Liver (tissue), 9 donors: ENCODE measurements around the gene FBN1. TPM values are rescaled to one million over a fixed set of nuclear protein-coding genes. Genes with fewer than 3 reads are reported as not detected.

Experiments
- DNase-seq: peaks from one replicate; pipeline ENCODE4 v3.0.0-alpha.2; 2017; ENCODE audit warnings: low spot score
- H3K27ac ChIP-seq, 2 donors: one replicate each; pipeline ENCODE4 v1.7.0; 2013; ENCODE audit warnings: inconsistent platforms in 2 of 2, low read length in 2 of 2, control low read depth in 1 of 2, low read depth in 1 of 2, mild to moderate bottlenecking in 1 of 2
- H3K27me3 ChIP-seq, 4 donors: one replicate each; pipeline versions ENCODE4 v1.6.1 to v1.7.0; 2013; ENCODE audit warnings: low read length in 3 of 4, inconsistent platforms in 1 of 4, mild to moderate bottlenecking in 1 of 4, moderate library complexity in 1 of 4; ENCODE audit not compliant: control insufficient read depth in 4 of 4, insufficient read depth in 4 of 4
- H3K36me3 ChIP-seq, 4 donors: one replicate each; pipeline versions ENCODE4 v1.6.1 to v1.7.0; 2013; ENCODE audit warnings: low read length in 3 of 4, mild to moderate bottlenecking in 3 of 4, low read depth in 1 of 4, moderate library complexity in 1 of 4; ENCODE audit not compliant: control insufficient read depth in 4 of 4, insufficient read depth in 3 of 4
- H3K4me1 ChIP-seq, 4 donors: one replicate each; pipeline versions ENCODE4 v1.6.1 to v1.7.0; 2013; ENCODE audit warnings: low read length in 3 of 4, mild to moderate bottlenecking in 3 of 4, moderate library complexity in 1 of 4; ENCODE audit not compliant: control insufficient read depth in 4 of 4, insufficient read depth in 4 of 4
- H3K4me3 ChIP-seq, 3 donors: one replicate each; pipeline versions ENCODE4 v1.6.1 to v1.7.0; 2013; ENCODE audit warnings: low read length in 3 of 3, control low read depth in 1 of 3, low read depth in 1 of 3, mild to moderate bottlenecking in 1 of 3
- H3K9ac ChIP-seq, 2 donors: one replicate each; pipeline ENCODE4 v1.7.0; 2013; ENCODE audit warnings: low read length in 2 of 2, mild to moderate bottlenecking in 2 of 2, moderate library complexity in 2 of 2, control low read depth in 1 of 2, low read depth in 1 of 2
- H3K9me3 ChIP-seq, 4 donors: one replicate each; pipeline versions ENCODE4 v1.6.1 to v1.7.0; 2013; ENCODE audit warnings: low read length in 3 of 4; ENCODE audit not compliant: control insufficient read depth in 4 of 4
- GABPA ChIP-seq, 2 donors: IDR thresholded peaks in 1 of 2; conservative IDR thresholded peaks in 1 of 2; 2 replicates each; pipeline ENCODE4 v1.6.1; 2016; ENCODE audit warnings: antibody characterized with exemption in 2 of 2, mild to moderate bottlenecking in 1 of 2, moderate library complexity in 1 of 2
- HNF4A ChIP-seq, 2 donors: conservative IDR thresholded peaks; 2 replicates each; pipeline ENCODE4 v1.6.1; 2016; ENCODE audit warnings: antibody characterized with exemption in 2 of 2, mild to moderate bottlenecking in 2 of 2
- NR2F2 ChIP-seq: IDR thresholded peaks from 2 replicates; pipeline ENCODE4 v1.6.1; 2016; ENCODE audit warnings: antibody characterized with exemption
- RAD21 ChIP-seq, 2 donors: IDR thresholded peaks; 2 replicates each; pipeline ENCODE4 v1.6.1; 2016; ENCODE audit warnings: antibody characterized with exemption in 2 of 2, mild to moderate bottlenecking in 2 of 2
- SP1 ChIP-seq: IDR thresholded peaks from 2 replicates; pipeline ENCODE4 v1.6.1; 2018; ENCODE audit warnings: antibody characterized with exemption, mild to moderate bottlenecking
- WGBS: extraction: QIAGEN DNeasy Blood & Tissue Kit; methylation state at CpG from one replicate; pipeline ENCODE4 v1.1.7; 2013; 5-methylcytosine and 5-hydroxymethylcytosine counted together
- polyA plus RNA-seq, 2 donors: library from polyadenylated mRNA; stranded (reverse) in 1 of 2; unstranded in 1 of 2; fragments of 200-250 nt in 1 of 2; fragments of >200 nt in 1 of 2; fragmentation: Nextera tagmentation in 1 of 2; extraction: Ambion mirVana in 1 of 2; gene quantifications; one replicate each; pipeline versions ENCODE4 v1.2.1 to v1.2.3, GENCODE V29; 2013 to 2015
- total RNA-seq, 2 donors: library from RNA; depleted of rRNA; stranded (reverse); fragments of >200 nt; gene quantifications; one replicate each; pipeline ENCODE4 v1.2.3, GENCODE V29; 2014
- TF ChIP-seq, protein P1 (sequence below): IDR thresholded peaks from 2 replicates; pipeline ENCODE4 v1.6.1; 2016; ENCODE audit warnings: antibody characterized with exemption, mild to moderate bottlenecking
- TF ChIP-seq, protein P2 (sequence below): fragments of 150-350 bp; IDR thresholded peaks from 2 replicates; pipeline ENCODE4 v1.5.1; 2017; ENCODE audit warnings: improper control_type of control experiment, low read depth, low read length; ENCODE audit not compliant: missing input control
- TF ChIP-seq, protein P3 (sequence below): IDR thresholded peaks from 2 replicates; pipeline ENCODE4 v1.6.1; 2016; ENCODE audit warnings: antibody characterized with exemption
- donor health status: healthy.
- donor health status: healthy.
- donor health status: healthy.
- donor health status: healthy.
- donor health status: healthy.

The FBN1 gene
- total and polyA plus RNA-seq, 4 donors, result 1.3 to 20.1 (median 12.4) TPM

DNA sequence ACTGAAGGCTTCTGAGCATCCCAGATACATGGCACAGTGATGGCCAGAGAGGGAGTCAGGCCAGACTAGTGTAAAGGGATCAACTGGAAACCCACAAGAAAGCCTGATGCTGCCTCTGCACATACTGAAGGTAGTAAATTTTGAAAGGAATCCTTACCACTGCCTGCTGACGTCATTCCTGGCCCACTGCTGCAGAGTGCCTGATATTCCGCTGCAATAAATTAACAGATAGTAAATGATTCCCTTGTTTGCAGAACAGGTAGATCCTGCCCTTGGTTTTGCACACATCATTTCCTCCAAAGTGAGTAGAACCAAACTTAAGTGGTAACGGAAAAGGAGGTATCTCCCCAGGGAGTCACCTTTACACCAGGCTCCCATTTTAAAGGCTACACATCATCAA lies 146.7 kb downstream of the FBN1 start:
- no peak overlapping the region for H3K27ac ChIP-seq
- DNase-seq, result no peak
- no peaks in the 10 kb centered on the region for H3K27me3 ChIP-seq
- no peaks in the 10 kb centered on the region for H3K36me3 ChIP-seq
- no peaks in the 10 kb centered on the region for H3K9me3 ChIP-seq
- WGBS, result 90% methylated on average over 3 of the region's 3 CpGs
- no peaks in the 10 kb centered on the region for H3K4me1 ChIP-seq
- no peak overlapping the region for H3K9ac ChIP-seq
- TF ChIP-seq, protein P1, sequence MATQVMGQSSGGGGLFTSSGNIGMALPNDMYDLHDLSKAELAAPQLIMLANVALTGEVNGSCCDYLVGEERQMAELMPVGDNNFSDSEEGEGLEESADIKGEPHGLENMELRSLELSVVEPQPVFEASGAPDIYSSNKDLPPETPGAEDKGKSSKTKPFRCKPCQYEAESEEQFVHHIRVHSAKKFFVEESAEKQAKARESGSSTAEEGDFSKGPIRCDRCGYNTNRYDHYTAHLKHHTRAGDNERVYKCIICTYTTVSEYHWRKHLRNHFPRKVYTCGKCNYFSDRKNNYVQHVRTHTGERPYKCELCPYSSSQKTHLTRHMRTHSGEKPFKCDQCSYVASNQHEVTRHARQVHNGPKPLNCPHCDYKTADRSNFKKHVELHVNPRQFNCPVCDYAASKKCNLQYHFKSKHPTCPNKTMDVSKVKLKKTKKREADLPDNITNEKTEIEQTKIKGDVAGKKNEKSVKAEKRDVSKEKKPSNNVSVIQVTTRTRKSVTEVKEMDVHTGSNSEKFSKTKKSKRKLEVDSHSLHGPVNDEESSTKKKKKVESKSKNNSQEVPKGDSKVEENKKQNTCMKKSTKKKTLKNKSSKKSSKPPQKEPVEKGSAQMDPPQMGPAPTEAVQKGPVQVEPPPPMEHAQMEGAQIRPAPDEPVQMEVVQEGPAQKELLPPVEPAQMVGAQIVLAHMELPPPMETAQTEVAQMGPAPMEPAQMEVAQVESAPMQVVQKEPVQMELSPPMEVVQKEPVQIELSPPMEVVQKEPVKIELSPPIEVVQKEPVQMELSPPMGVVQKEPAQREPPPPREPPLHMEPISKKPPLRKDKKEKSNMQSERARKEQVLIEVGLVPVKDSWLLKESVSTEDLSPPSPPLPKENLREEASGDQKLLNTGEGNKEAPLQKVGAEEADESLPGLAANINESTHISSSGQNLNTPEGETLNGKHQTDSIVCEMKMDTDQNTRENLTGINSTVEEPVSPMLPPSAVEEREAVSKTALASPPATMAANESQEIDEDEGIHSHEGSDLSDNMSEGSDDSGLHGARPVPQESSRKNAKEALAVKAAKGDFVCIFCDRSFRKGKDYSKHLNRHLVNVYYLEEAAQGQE, result no peak
- H3K4me3 ChIP-seq, result no peak overlapping the region

DNA sequence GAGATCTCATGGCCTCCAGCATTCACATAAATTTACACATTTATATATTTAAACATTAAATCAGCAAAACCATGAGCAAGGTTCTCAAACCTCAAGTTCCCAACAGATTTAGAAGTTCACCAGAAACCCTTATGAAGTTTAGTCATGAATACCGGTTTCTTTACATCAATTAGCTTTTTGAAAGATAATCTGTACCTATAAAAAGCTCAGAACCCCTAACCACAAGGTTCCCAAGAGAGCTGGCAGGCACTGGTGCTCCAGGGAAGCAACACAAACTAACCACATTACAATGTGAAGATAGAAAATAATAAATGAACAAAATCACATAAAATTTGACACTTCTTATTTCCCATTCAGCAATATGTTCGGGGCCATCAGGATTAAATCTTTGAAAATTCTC lies 150.9 kb downstream of the FBN1 start:
- 87% methylated on average over 2 of the region's 2 CpGs for WGBS

More for the DNA sequence above, 150.9 kb downstream of the FBN1 start:
- DNase-seq, result no peak
- no peaks in the 10 kb centered on the region for H3K4me1 ChIP-seq
- TF ChIP-seq GABPA (IDR thresholded peaks at IDR 0.05 in 1 of 2, conservative IDR thresholded peaks at IDR 0.05 in 1 of 2) (no peak), HNF4A (conservative IDR thresholded peaks at IDR 0.05) (no peak), RAD21 (IDR thresholded peaks at IDR 0.05) (no peak), NR2F2 (no peak), SP1 (no peak)
- TF ChIP-seq, protein P1, result no peak
- TF ChIP-seq, protein P2, sequence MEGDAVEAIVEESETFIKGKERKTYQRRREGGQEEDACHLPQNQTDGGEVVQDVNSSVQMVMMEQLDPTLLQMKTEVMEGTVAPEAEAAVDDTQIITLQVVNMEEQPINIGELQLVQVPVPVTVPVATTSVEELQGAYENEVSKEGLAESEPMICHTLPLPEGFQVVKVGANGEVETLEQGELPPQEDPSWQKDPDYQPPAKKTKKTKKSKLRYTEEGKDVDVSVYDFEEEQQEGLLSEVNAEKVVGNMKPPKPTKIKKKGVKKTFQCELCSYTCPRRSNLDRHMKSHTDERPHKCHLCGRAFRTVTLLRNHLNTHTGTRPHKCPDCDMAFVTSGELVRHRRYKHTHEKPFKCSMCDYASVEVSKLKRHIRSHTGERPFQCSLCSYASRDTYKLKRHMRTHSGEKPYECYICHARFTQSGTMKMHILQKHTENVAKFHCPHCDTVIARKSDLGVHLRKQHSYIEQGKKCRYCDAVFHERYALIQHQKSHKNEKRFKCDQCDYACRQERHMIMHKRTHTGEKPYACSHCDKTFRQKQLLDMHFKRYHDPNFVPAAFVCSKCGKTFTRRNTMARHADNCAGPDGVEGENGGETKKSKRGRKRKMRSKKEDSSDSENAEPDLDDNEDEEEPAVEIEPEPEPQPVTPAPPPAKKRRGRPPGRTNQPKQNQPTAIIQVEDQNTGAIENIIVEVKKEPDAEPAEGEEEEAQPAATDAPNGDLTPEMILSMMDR, result no peak
- TF ChIP-seq, protein P3, sequence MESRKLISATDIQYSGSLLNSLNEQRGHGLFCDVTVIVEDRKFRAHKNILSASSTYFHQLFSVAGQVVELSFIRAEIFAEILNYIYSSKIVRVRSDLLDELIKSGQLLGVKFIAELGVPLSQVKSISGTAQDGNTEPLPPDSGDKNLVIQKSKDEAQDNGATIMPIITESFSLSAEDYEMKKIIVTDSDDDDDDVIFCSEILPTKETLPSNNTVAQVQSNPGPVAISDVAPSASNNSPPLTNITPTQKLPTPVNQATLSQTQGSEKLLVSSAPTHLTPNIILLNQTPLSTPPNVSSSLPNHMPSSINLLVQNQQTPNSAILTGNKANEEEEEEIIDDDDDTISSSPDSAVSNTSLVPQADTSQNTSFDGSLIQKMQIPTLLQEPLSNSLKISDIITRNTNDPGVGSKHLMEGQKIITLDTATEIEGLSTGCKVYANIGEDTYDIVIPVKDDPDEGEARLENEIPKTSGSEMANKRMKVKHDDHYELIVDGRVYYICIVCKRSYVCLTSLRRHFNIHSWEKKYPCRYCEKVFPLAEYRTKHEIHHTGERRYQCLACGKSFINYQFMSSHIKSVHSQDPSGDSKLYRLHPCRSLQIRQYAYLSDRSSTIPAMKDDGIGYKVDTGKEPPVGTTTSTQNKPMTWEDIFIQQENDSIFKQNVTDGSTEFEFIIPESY, result no peak
- H3K27ac ChIP-seq, result no peak overlapping the region
- no peak overlapping the region for H3K4me3 ChIP-seq
- no peaks in the 10 kb centered on the region for H3K9me3 ChIP-seq
- H3K36me3 ChIP-seq, result no peaks in the 10 kb centered on the region
- no peaks in the 10 kb centered on the region for H3K27me3 ChIP-seq
- H3K9ac ChIP-seq, result no peak overlapping the region
